Karpas-422 (cell line): Measurements from ENCODE around the gene NCR1. TPM values are rescaled to one million over a fixed set of nuclear protein-coding genes. Genes with fewer than 3 reads are reported as not detected.
"Not testable (repeated sequence)": the region's sequence is repeated elsewhere in the genome, so short reads cannot be mapped to it uniquely, and the experiment has no call there.

Source experiments
- DNase-seq: peaks from one replicate; pipeline ENCODE4 v3.0.0-alpha.2; 2015
- H2AFZ ChIP-seq: fragments of 200-600 bp; sonication (generic); 2 replicates; pipeline ENCODE4 v1.6.1; 2014; ENCODE audit warnings: antibody characterized with exemption, low read length, mixed read lengths
- H3K27ac ChIP-seq: fragments of 200-600 bp; sonication (generic); 2 replicates; pipeline ENCODE4 v1.5.1; 2014; ENCODE audit warnings: mild to moderate bottlenecking, low read length, moderate library complexity
- H3K27me3 ChIP-seq: fragments of 200-600 bp; sonication (generic); 2 replicates; pipeline ENCODE4 v1.6.1; 2014; ENCODE audit warnings: low read length, mixed read lengths
- H3K36me3 ChIP-seq: fragments of 200-600 bp; sonication (generic); 2 replicates; pipeline ENCODE4 v1.6.1; 2014; ENCODE audit warnings: low read length, mixed read lengths; ENCODE audit not compliant: insufficient read depth
- H3K4me1 ChIP-seq: fragments of 200-600 bp; sonication (generic); 2 replicates; pipeline ENCODE4 v1.6.1; 2014; ENCODE audit warnings: mild to moderate bottlenecking, low read length, mixed read lengths
- H3K4me2 ChIP-seq: fragments of 200-600 bp; sonication (generic); 2 replicates; pipeline ENCODE4 v1.6.1; 2014; ENCODE audit warnings: low read length, low read depth, mild to moderate bottlenecking; ENCODE audit not compliant: poor library complexity, severe bottlenecking
- H3K4me3 ChIP-seq: fragments of 200-600 bp; sonication (generic); 2 replicates; pipeline ENCODE4 v1.5.1; 2014; ENCODE audit warnings: mild to moderate bottlenecking, antibody characterized with exemption, low read length, mixed read lengths
- H3K79me2 ChIP-seq: fragments of 200-600 bp; sonication (generic); 2 replicates; pipeline ENCODE4 v1.6.1; 2014; ENCODE audit warnings: mild to moderate bottlenecking, low read length, mixed read lengths
- H3K9ac ChIP-seq: fragments of 200-600 bp; sonication (generic); 2 replicates; pipeline ENCODE4 v1.6.0; 2014; ENCODE audit warnings: low read length
- H3K9me2 ChIP-seq: fragments of 200-600 bp; sonication (generic), shearing (Covaris generic); replicated peaks from 2 replicates; pipeline ENCODE4 v1.6.0; 2014; ENCODE audit warnings: mild to moderate bottlenecking, low read length, moderate library complexity; ENCODE audit not compliant: insufficient read depth
- H3K9me3 ChIP-seq: fragments of 300-700, 200-600 bp; sonication (generic); 2 replicates; pipeline ENCODE4 v1.6.1; 2014; ENCODE audit warnings: low read length, mixed read lengths
- H4K20me1 ChIP-seq: fragments of 200-600 bp; sonication (generic); 2 replicates; pipeline ENCODE4 v1.6.1; 2014; ENCODE audit warnings: mild to moderate bottlenecking, antibody characterized with exemption, low read length, low read depth; ENCODE audit not compliant: insufficient read depth
- total RNA-seq: library from RNA; depleted of rRNA; stranded (reverse); fragments of >200 nt; shearing (Covaris generic); gene quantifications from 2 replicates; pipeline ENCODE4 v1.2.3, GENCODE V29; 2014; ENCODE audit warnings: low replicate concordance

NCR1 gene
- total RNA-seq, 1 experiment from 2014 or later: not detected

- H3K4me3 ChIP-seq, H3K27ac ChIP-seq, DNase-seq, H3K9me3 ChIP-seq, H3K9ac ChIP-seq, H2AFZ ChIP-seq, H3K79me2 ChIP-seq, H3K27me3 ChIP-seq, H3K4me2 ChIP-seq, H3K36me3 ChIP-seq, H3K9me2 ChIP-seq, H3K4me1 ChIP-seq, H4K20me1 ChIP-seq: not testable (repeated sequence)
Observed at GRCh38 chr19:54899646-54900045, 6.3 kb upstream of the NCR1 start.

GRCh38 chr19:54901153-54901552 is 4.8 kb upstream of the NCR1 start:
- H3K27me3 ChIP-seq, DNase-seq, H3K36me3 ChIP-seq, H4K20me1 ChIP-seq, H3K4me1 ChIP-seq, H3K9me2 ChIP-seq, H3K27ac ChIP-seq, H3K4me3 ChIP-seq, H3K4me2 ChIP-seq, H3K79me2 ChIP-seq, H3K9ac ChIP-seq, H2AFZ ChIP-seq, H3K9me3 ChIP-seq: not testable (repeated sequence)

- H3K27me3 ChIP-seq: no peaks in the 10 kb centered on the region
- H4K20me1 ChIP-seq: no peaks in the 10 kb centered on the region
- H3K79me2 ChIP-seq: no peaks in the 10 kb centered on the region
- H3K9ac ChIP-seq: no peak overlapping the region
- DNase-seq: no peak
- H3K36me3 ChIP-seq: no peaks in the 10 kb centered on the region
- no peaks in the 10 kb centered on the region for H3K9me3 ChIP-seq
- no peak overlapping the region for H2AFZ ChIP-seq
- H3K4me3 ChIP-seq: no peak overlapping the region
- H3K4me2 ChIP-seq: no peak overlapping the region
- no peak overlapping the region for H3K27ac ChIP-seq
- no peaks in the 10 kb centered on the region for H3K9me2 ChIP-seq
- no peaks in the 10 kb centered on the region for H3K4me1 ChIP-seq
Observed at GRCh38 chr19:54902061-54902460, 3.9 kb upstream of the NCR1 start.

DNA sequence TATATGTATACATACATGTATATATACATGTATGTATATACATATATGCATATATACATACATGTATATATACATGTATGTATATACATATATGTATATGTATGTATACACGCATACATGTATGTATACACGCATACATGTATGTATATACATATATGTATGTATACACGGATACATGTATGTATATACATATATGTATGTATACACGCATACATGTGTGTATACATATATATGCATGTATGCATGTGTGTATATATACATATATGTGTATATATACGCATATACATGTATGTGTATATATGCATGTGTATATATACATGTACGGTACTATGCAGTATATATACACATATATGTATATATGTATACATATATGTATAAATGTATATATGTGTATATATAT is 2.6 kb upstream of the NCR1 start:
- no peak overlapping the region for H3K4me3 ChIP-seq
- no peaks in the 10 kb centered on the region for H3K27me3 ChIP-seq
- DNase-seq: no peak
- H3K4me1 ChIP-seq: no peaks in the 10 kb centered on the region
- no peak overlapping the region for H2AFZ ChIP-seq
- H3K27ac ChIP-seq: no peak overlapping the region
- H3K9ac ChIP-seq: no peak overlapping the region
- H3K9me3 ChIP-seq: no peaks in the 10 kb centered on the region
- H3K36me3 ChIP-seq: no peaks in the 10 kb centered on the region
- no peaks in the 10 kb centered on the region for H3K9me2 ChIP-seq
- no peaks in the 10 kb centered on the region for H3K79me2 ChIP-seq
- H4K20me1 ChIP-seq: no peaks in the 10 kb centered on the region
- H3K4me2 ChIP-seq: no peak overlapping the region

GRCh38 chr19:54904261-54904660 is 1.7 kb upstream of the NCR1 start:
- not testable (repeated sequence) for H3K79me2 ChIP-seq, H3K9me2 ChIP-seq, H3K27ac ChIP-seq, H2AFZ ChIP-seq, H3K4me1 ChIP-seq, H3K4me3 ChIP-seq, H3K36me3 ChIP-seq, H3K4me2 ChIP-seq, H4K20me1 ChIP-seq, H3K9ac ChIP-seq, H3K9me3 ChIP-seq, DNase-seq, H3K27me3 ChIP-seq

DNA sequence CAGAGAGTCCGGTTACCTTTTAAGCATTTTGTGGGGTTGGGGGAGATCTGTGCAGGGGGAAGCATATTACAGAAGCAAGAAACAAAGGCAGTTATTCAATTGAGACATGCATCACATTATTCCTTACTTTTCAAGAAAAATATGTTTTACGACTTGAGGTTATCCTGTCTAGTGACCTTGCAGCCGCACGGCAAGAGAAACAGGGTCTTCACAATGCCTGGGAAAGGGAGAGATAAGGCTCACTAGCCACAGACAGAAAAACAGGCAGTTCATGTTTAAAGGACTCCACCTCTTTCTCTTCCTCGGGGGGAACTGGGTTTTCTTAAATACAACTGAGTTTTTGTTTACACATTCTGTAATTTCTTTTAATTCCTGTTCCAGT is 536 bp upstream of the NCR1 start:
- Histone ChIP-seq H3K4me3 (no peak overlapping the region), H2AFZ (no peak overlapping the region), H3K27me3 (no peaks in the 10 kb centered on the region), H3K9me3 (no peaks in the 10 kb centered on the region), H3K27ac (no peak overlapping the region), H3K4me2 (no peak overlapping the region), H3K36me3 (no peaks in the 10 kb centered on the region), H3K9ac (no peak overlapping the region), H4K20me1 (no peaks in the 10 kb centered on the region), H3K4me1 (no peaks in the 10 kb centered on the region), H3K9me2 (no peaks in the 10 kb centered on the region), H3K79me2 (no peaks in the 10 kb centered on the region)
- no peak for DNase-seq

DNA sequence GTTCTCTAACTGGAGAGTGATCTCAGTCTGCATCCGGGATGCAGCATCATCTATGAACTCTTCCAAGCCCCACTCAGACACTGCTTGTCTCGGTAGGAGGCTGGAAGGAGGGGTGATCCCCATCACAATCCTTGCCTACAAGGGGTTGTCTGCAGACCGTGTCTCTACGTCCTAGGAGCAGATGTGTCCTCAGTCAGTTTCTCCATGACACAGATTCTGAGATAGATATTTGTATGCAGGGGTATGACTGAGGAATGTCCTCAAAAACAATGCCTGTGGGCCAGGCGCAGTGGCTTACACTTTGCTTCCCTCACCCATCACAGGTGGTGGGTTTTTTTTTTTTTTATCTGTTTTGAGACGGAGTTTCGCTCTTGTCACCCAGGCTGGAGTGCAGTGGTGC is 871 bp downstream of the NCR1 start:
- Histone ChIP-seq H3K79me2 (no peaks in the 10 kb centered on the region), H3K4me1 (no peaks in the 10 kb centered on the region), H3K4me3 (no peak overlapping the region), H3K9ac (no peak overlapping the region), H3K36me3 (no peaks in the 10 kb centered on the region), H3K27ac (no peak overlapping the region), H2AFZ (no peak overlapping the region), H3K27me3 (no peaks in the 10 kb centered on the region), H3K4me2 (no peak overlapping the region), H4K20me1 (no peaks in the 10 kb centered on the region), H3K9me2 (no peaks in the 10 kb centered on the region), H3K9me3 (no peaks in the 10 kb centered on the region)
- DNase-seq: no peak

DNA sequence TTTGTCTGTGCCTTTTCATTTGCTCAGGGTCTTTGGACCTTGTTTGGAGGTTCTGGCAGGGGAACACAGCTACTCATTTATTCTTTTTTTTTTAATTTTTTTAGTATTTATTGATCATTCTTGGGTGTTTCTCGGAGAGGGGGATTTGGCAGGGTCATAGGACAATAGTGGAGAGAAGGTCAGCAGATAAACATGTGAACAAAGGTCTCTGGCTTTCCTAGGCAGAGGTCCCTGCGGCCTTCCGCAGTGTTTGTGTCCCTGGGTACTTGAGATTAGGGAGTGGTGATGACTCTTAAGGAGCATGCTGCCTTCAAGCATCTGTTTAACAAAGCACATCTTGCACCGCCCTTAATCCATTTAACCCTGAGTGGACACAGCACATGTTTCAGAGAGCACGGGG is 2.0 kb downstream of the NCR1 start:
- H3K36me3 ChIP-seq: not testable (repeated sequence)

GRCh38 chr19:54916822-54917221 is 10.9 kb downstream of the NCR1 start:
- DNase-seq: no peak
- Histone ChIP-seq H3K27ac (no peak overlapping the region), H2AFZ (no peak overlapping the region)

More for the DNA sequence above, 2.0 kb downstream of the NCR1 start:
- H3K79me2 ChIP-seq, H2AFZ ChIP-seq, H3K9me2 ChIP-seq, H4K20me1 ChIP-seq, H3K4me1 ChIP-seq, H3K27me3 ChIP-seq, H3K4me3 ChIP-seq, H3K9me3 ChIP-seq, DNase-seq, H3K9ac ChIP-seq, H3K4me2 ChIP-seq, H3K27ac ChIP-seq: not testable (repeated sequence)

More at GRCh38 chr19:54916822-54917221, 10.9 kb downstream of the NCR1 start:
- Histone ChIP-seq H3K4me1 (no peaks in the 10 kb centered on the region), H3K9me3 (no peaks in the 10 kb centered on the region), H3K9ac (no peak overlapping the region), H3K9me2 (no peaks in the 10 kb centered on the region), H3K79me2 (no peaks in the 10 kb centered on the region), H3K36me3 (no peaks in the 10 kb centered on the region), H3K4me2 (no peak overlapping the region), H3K27me3 (no peaks in the 10 kb centered on the region), H4K20me1 (no peaks in the 10 kb centered on the region), H3K4me3 (no peak overlapping the region)
